ENCODE data around the gene CNN3.
A peak's percentile ranks its signal among the peaks of the same experiment; 100 is the strongest.

The CNN3 gene

GRCh38 chr1:94966033-94966432 lies 39.1 kb upstream of the CNN3 start:
- Histone ChIP-seq H3K36me3 (ENCODE audit: control insufficient read depth in 4 of 4, insufficient read depth in 4 of 4, low read length in 3 of 4) (no peaks in the 10 kb centered on the region), H3K4me3 (ENCODE audit: control insufficient read depth in 1 of 7, extremely low read depth in 1 of 7, insufficient read depth in 4 of 7, low read depth in 2 of 7, low read length in 6 of 7) (no peak overlapping the region), H3K9me3 (ENCODE audit: control extremely low read depth in 1 of 5, control insufficient read depth in 4 of 5, insufficient read depth in 2 of 5, low read depth in 1 of 5, low read length in 4 of 5) (no peaks in the 10 kb centered on the region), H3K27ac (ENCODE audit: insufficient read depth in 1 of 2, low read depth in 1 of 2, low read length in 2 of 2, poor library complexity in 1 of 2, severe bottlenecking in 2 of 2) (no peak overlapping the region), H3K4me1 (ENCODE audit: control extremely low read depth in 1 of 4, control insufficient read depth in 4 of 4, insufficient read depth in 4 of 4, low read length in 3 of 4) (peaks cover 3 to 21% (median 11%) of the 10 kb centered on the region in 4 experiments), H3K27me3 (replicated peaks in 2 of 5; ENCODE audit: control insufficient read depth in 4 of 5, insufficient read depth in 5 of 5, low read length in 4 of 5) (no peaks in the 10 kb centered on the region)
- DNase-seq = no peak
- ChIA-PET POLR2A (no interaction called here), CTCF (no interaction called here)
- WGBS (ENCODE audit: insufficient coverage) = no CpG with 5 or more reads among the region's 1 CpG

GRCh38 chr1:94963864-94964263 lies 37.0 kb upstream of the CNN3 start:
- ChIA-PET POLR2A (no interaction called here), CTCF (no interaction called here)
- Histone ChIP-seq H3K9me3 (ENCODE audit: control extremely low read depth in 1 of 5, control insufficient read depth in 4 of 5, insufficient read depth in 2 of 5, low read depth in 1 of 5, low read length in 4 of 5) (no peaks in the 10 kb centered on the region), H3K36me3 (ENCODE audit: control insufficient read depth in 4 of 4, insufficient read depth in 4 of 4, low read length in 3 of 4) (no peaks in the 10 kb centered on the region), H3K27ac (ENCODE audit: insufficient read depth in 1 of 2, low read depth in 1 of 2, low read length in 2 of 2, poor library complexity in 1 of 2, severe bottlenecking in 2 of 2) (no peak overlapping the region), H3K27me3 (replicated peaks in 2 of 5; ENCODE audit: control insufficient read depth in 4 of 5, insufficient read depth in 5 of 5, low read length in 4 of 5) (no peaks in the 10 kb centered on the region), H3K4me1 (ENCODE audit: control extremely low read depth in 1 of 4, control insufficient read depth in 4 of 4, insufficient read depth in 4 of 4, low read length in 3 of 4) (peaks cover 3 to 15% (median 11%) of the 10 kb centered on the region in 4 experiments), H3K4me3 (ENCODE audit: control insufficient read depth in 1 of 7, extremely low read depth in 1 of 7, insufficient read depth in 4 of 7, low read depth in 2 of 7, low read length in 6 of 7) (no peak overlapping the region)
- DNase-seq = no peak
- WGBS (ENCODE audit: insufficient coverage) = 86% methylated on average over 7 of the region's 8 CpGs

- Histone ChIP-seq H3K9me3 (ENCODE audit: control extremely low read depth in 1 of 5, control insufficient read depth in 4 of 5, insufficient read depth in 2 of 5, low read depth in 1 of 5, low read length in 4 of 5) (no peaks in the 10 kb centered on the region), H3K4me1 (ENCODE audit: control extremely low read depth in 1 of 4, control insufficient read depth in 4 of 4, insufficient read depth in 4 of 4, low read length in 3 of 4) (peaks cover 3 to 15% (median 11%) of the 10 kb centered on the region in 4 experiments), H3K4me3 (ENCODE audit: control insufficient read depth in 1 of 7, extremely low read depth in 1 of 7, insufficient read depth in 4 of 7, low read depth in 2 of 7, low read length in 6 of 7) (peak overlapping the region in 6 of 7 experiments; percentile 31 to 87 (median 66)), H3K36me3 (ENCODE audit: control insufficient read depth in 4 of 4, insufficient read depth in 4 of 4, low read length in 3 of 4) (no peaks in the 10 kb centered on the region), H3K27me3 (replicated peaks in 2 of 5; ENCODE audit: control insufficient read depth in 4 of 5, insufficient read depth in 5 of 5, low read length in 4 of 5) (no peaks in the 10 kb centered on the region), H3K27ac (ENCODE audit: insufficient read depth in 1 of 2, low read depth in 1 of 2, low read length in 2 of 2, poor library complexity in 1 of 2, severe bottlenecking in 2 of 2) (peak overlapping the region; percentile 7 to 74)
- ChIA-PET CTCF (interaction anchor here (0.7 kb wide), 1 partner anchor 49 kb away, joined by 3 read pairs; no protein-coding TSS in a partner anchor), POLR2A (interaction anchor here (0.6 kb wide), 1 partner anchor 70 kb away, joined by 5 read pairs; no protein-coding TSS in a partner anchor)
- DNase-seq = peak; percentile 62 to 75 (median 71)
- 2% methylated on average over 8 of the region's 10 CpGs for WGBS (ENCODE audit: insufficient coverage)
Measured at GRCh38 chr1:94962409-94963265, 35.7 kb upstream of the CNN3 start.

GRCh38 chr1:94961988-94962387 lies 35.1 kb upstream of the CNN3 start:
- Histone ChIP-seq H3K4me3 (ENCODE audit: control insufficient read depth in 1 of 7, extremely low read depth in 1 of 7, insufficient read depth in 4 of 7, low read depth in 2 of 7, low read length in 6 of 7) (peak overlapping the region in 2 of 7 experiments; percentile 66 to 82), H3K27me3 (replicated peaks in 2 of 5; ENCODE audit: control insufficient read depth in 4 of 5, insufficient read depth in 5 of 5, low read length in 4 of 5) (no peaks in the 10 kb centered on the region), H3K4me1 (ENCODE audit: control extremely low read depth in 1 of 4, control insufficient read depth in 4 of 4, insufficient read depth in 4 of 4, low read length in 3 of 4) (peaks cover 3 to 15% (median 11%) of the 10 kb centered on the region in 4 experiments), H3K27ac (ENCODE audit: insufficient read depth in 1 of 2, low read depth in 1 of 2, low read length in 2 of 2, poor library complexity in 1 of 2, severe bottlenecking in 2 of 2) (no peak overlapping the region), H3K9me3 (ENCODE audit: control extremely low read depth in 1 of 5, control insufficient read depth in 4 of 5, insufficient read depth in 2 of 5, low read depth in 1 of 5, low read length in 4 of 5) (no peaks in the 10 kb centered on the region), H3K36me3 (ENCODE audit: control insufficient read depth in 4 of 4, insufficient read depth in 4 of 4, low read length in 3 of 4) (no peaks in the 10 kb centered on the region)
- no CpG with 5 or more reads among the region's 3 CpGs for WGBS (ENCODE audit: insufficient coverage)
- POLR2A ChIA-PET = no interaction called here
- no peak for DNase-seq
- CTCF ChIA-PET = interaction anchor here (0.6 kb wide), 1 partner anchor 109 kb away, joined by 3 read pairs; no protein-coding TSS in a partner anchor

- H3K9me3 ChIP-seq (ENCODE audit: control extremely low read depth in 1 of 5, control insufficient read depth in 4 of 5, insufficient read depth in 2 of 5, low read depth in 1 of 5, low read length in 4 of 5) = no peaks in the 10 kb centered on the region
- H3K27ac ChIP-seq (ENCODE audit: insufficient read depth in 1 of 2, low read depth in 1 of 2, low read length in 2 of 2, poor library complexity in 1 of 2, severe bottlenecking in 2 of 2) = no peak overlapping the region
- H3K4me3 ChIP-seq (ENCODE audit: control insufficient read depth in 1 of 7, extremely low read depth in 1 of 7, insufficient read depth in 4 of 7, low read depth in 2 of 7, low read length in 6 of 7) = no peak overlapping the region
- H3K4me1 ChIP-seq (ENCODE audit: control extremely low read depth in 1 of 4, control insufficient read depth in 4 of 4, insufficient read depth in 4 of 4, low read length in 3 of 4) = peaks cover 3 to 15% (median 11%) of the 10 kb centered on the region in 4 experiments
- ChIA-PET POLR2A (no interaction called here), CTCF (interaction anchor here (0.6 to 1.4 kb wide), 2 partner anchors 102 to 108 kb away, joined by 3 read pairs; no protein-coding TSS in a partner anchor)
- no peaks in the 10 kb centered on the region for H3K36me3 ChIP-seq (ENCODE audit: control insufficient read depth in 4 of 4, insufficient read depth in 4 of 4, low read length in 3 of 4)
- no peaks in the 10 kb centered on the region for H3K27me3 ChIP-seq (replicated peaks in 2 of 5; ENCODE audit: control insufficient read depth in 4 of 5, insufficient read depth in 5 of 5, low read length in 4 of 5)
- DNase-seq = no peak
- WGBS (ENCODE audit: insufficient coverage) = 100% methylated on average over 1 of the region's 7 CpGs
Measured at GRCh38 chr1:94961582-94961981, 34.7 kb upstream of the CNN3 start.

- POLR2A ChIA-PET = no interaction called here
- no peaks in the 10 kb centered on the region for H3K36me3 ChIP-seq (ENCODE audit: control insufficient read depth in 4 of 4, insufficient read depth in 4 of 4, low read length in 3 of 4)
- no peaks in the 10 kb centered on the region for H3K9me3 ChIP-seq (ENCODE audit: control extremely low read depth in 1 of 5, control insufficient read depth in 4 of 5, insufficient read depth in 2 of 5, low read depth in 1 of 5, low read length in 4 of 5)
- H3K4me1 ChIP-seq (ENCODE audit: control extremely low read depth in 1 of 4, control insufficient read depth in 4 of 4, insufficient read depth in 4 of 4, low read length in 3 of 4) = peaks cover 0 to 13% (median 9%) of the 10 kb centered on the region in 4 experiments
- CTCF ChIA-PET = interaction anchor here (1.4 kb wide), 1 partner anchor 22 kb away, joined by 3 read pairs; no protein-coding TSS in a partner anchor
- no peak overlapping the region for H3K4me3 ChIP-seq (ENCODE audit: control insufficient read depth in 1 of 7, extremely low read depth in 1 of 7, insufficient read depth in 4 of 7, low read depth in 2 of 7, low read length in 6 of 7)
- no peaks in the 10 kb centered on the region for H3K27me3 ChIP-seq (replicated peaks in 2 of 5; ENCODE audit: control insufficient read depth in 4 of 5, insufficient read depth in 5 of 5, low read length in 4 of 5)
- DNase-seq = no peak
- no peak overlapping the region for H3K27ac ChIP-seq (ENCODE audit: insufficient read depth in 1 of 2, low read depth in 1 of 2, low read length in 2 of 2, poor library complexity in 1 of 2, severe bottlenecking in 2 of 2)
- 100% methylated on average over 1 of the region's 1 CpG for WGBS (ENCODE audit: insufficient coverage)
Measured at GRCh38 chr1:94958081-94958480, 31.2 kb upstream of the CNN3 start.

Data from common myeloid progenitor, CD34-positive (primary cell).